Parathyroid adenoma (tissue), 2 donors: ENCODE results near the gene PPP1R26.

Experiments
- H2AFZ ChIP-seq: fragments of 300-600 bp; sonication (generic); one replicate; pipeline ENCODE4 v1.7.0; 2017; ENCODE audit warnings: antibody characterized with exemption, mild to moderate bottlenecking
- H3K27ac ChIP-seq: fragments of 300-600 bp; sonication (generic); one replicate; pipeline ENCODE4 v1.7.0; 2017
- H3K27me3 ChIP-seq: fragments of 300-600 bp; sonication (generic); one replicate; pipeline ENCODE4 v1.7.0; 2017; ENCODE audit warnings: low read length; ENCODE audit not compliant: control insufficient read depth, insufficient read depth
- H3K36me3 ChIP-seq: fragments of 300-600 bp; sonication (generic); one replicate; pipeline ENCODE4 v1.7.0; 2017; ENCODE audit warnings: low read length; ENCODE audit not compliant: control insufficient read depth, insufficient read depth
- H3K4me1 ChIP-seq: fragments of 300-600 bp; sonication (generic); one replicate; pipeline ENCODE4 v1.7.0; 2017; ENCODE audit warnings: control low read depth
- H3K4me2 ChIP-seq: fragments of 300-600 bp; sonication (generic); one replicate; pipeline ENCODE4 v1.7.0; 2017; ENCODE audit warnings: low read length
- H3K4me3 ChIP-seq: fragments of 300-600 bp; sonication (generic); one replicate; pipeline ENCODE4 v1.7.0; 2017; ENCODE audit warnings: low read depth, low read length
- H3K79me2 ChIP-seq: fragments of 300-600 bp; sonication (generic); one replicate; pipeline ENCODE4 v1.7.0; 2017; ENCODE audit warnings: control low read depth
- H3K9ac ChIP-seq: fragments of 300-600 bp; sonication (generic); one replicate; pipeline ENCODE4 v1.7.0; 2017; ENCODE audit warnings: mild to moderate bottlenecking
- H3K9me3 ChIP-seq: fragments of 300-600 bp; sonication (generic); one replicate; pipeline ENCODE4 v1.7.0; 2017; ENCODE audit warnings: low read length; ENCODE audit not compliant: control insufficient read depth
- CTCF ChIP-seq: fragments of 300-600 bp; sonication (generic); IDR thresholded peaks from one replicate; pipeline ENCODE4 v1.7.0; 2017; ENCODE audit warnings: antibody characterized with exemption, mild to moderate bottlenecking
- donor health status: primary hyperparathyroidism.

Gene PPP1R26

GRCh38 chr9:135505406-135506187 is 26.0 kb downstream of the PPP1R26 start:
- TF ChIP-seq CTCF: no peak
- Histone ChIP-seq H3K36me3 (no peaks in the 10 kb centered on the region), H3K4me2 (no peak overlapping the region), H3K27ac (no peak overlapping the region), H3K79me2 (no peaks in the 10 kb centered on the region), H3K4me1 (no peaks in the 10 kb centered on the region), H3K9ac (no peak overlapping the region), H2AFZ (no peak overlapping the region), H3K27me3 (no peaks in the 10 kb centered on the region), H3K4me3 (no peak overlapping the region), H3K9me3 (no peaks in the 10 kb centered on the region)

GRCh38 chr9:135506327-135507103 is 26.9 kb downstream of the PPP1R26 start:
- Histone ChIP-seq H2AFZ (no peak overlapping the region), H3K4me2 (no peak overlapping the region), H3K27me3 (no peaks in the 10 kb centered on the region), H3K4me3 (no peak overlapping the region), H3K79me2 (no peaks in the 10 kb centered on the region), H3K9me3 (no peaks in the 10 kb centered on the region), H3K36me3 (no peaks in the 10 kb centered on the region), H3K27ac (no peak overlapping the region), H3K9ac (no peak overlapping the region), H3K4me1 (no peaks in the 10 kb centered on the region)
- TF ChIP-seq CTCF: no peak

- H2AFZ ChIP-seq: no peak overlapping the region
- no peaks in the 10 kb centered on the region for H3K4me1 ChIP-seq
- no peaks in the 10 kb centered on the region for H3K36me3 ChIP-seq
- no peaks in the 10 kb centered on the region for H3K79me2 ChIP-seq
- no peaks in the 10 kb centered on the region for H3K9me3 ChIP-seq
- H3K4me2 ChIP-seq: no peak overlapping the region
- no peak for TF ChIP-seq CTCF
- H3K9ac ChIP-seq: no peak overlapping the region
- no peak overlapping the region for H3K4me3 ChIP-seq
- no peaks in the 10 kb centered on the region for H3K27me3 ChIP-seq
- H3K27ac ChIP-seq: no peak overlapping the region
These were observed 27.8 kb downstream of the PPP1R26 start for GRCh38 chr9:135507104-135508035.

- Histone ChIP-seq H3K9me3 (no peaks in the 10 kb centered on the region), H2AFZ (no peak overlapping the region), H3K4me3 (no peak overlapping the region), H3K27me3 (no peaks in the 10 kb centered on the region), H3K4me2 (no peak overlapping the region), H3K9ac (no peak overlapping the region), H3K27ac (no peak overlapping the region), H3K4me1 (no peaks in the 10 kb centered on the region), H3K79me2 (no peaks in the 10 kb centered on the region), H3K36me3 (no peaks in the 10 kb centered on the region)
- no peak for TF ChIP-seq CTCF
These were observed 28.7 kb downstream of the PPP1R26 start for GRCh38 chr9:135508211-135508820.
